ENCODE measurements around the gene GABRB2. TPM values are rescaled to one million over a fixed set of nuclear protein-coding genes. Genes with fewer than 3 reads are reported as not detected.

Gene GABRB2
- total RNA-seq, 1 donor from 2014 or later, result not detected

- no peak for TF ChIP-seq CTCF (IDR thresholded peaks at IDR 0.05; ENCODE audit: partially characterized antibody, unreplicated experiment)
- Mint-ChIP-seq H3K4me1 (ENCODE audit: low read depth, unreplicated experiment) (peaks cover 2% of the 10 kb centered on the region), H3K9me3 (ENCODE audit: unreplicated experiment) (no peaks in the 10 kb centered on the region), H3K27ac (ENCODE audit: unreplicated experiment) (no peak overlapping the region), H3K27me3 (ENCODE audit: unreplicated experiment) (no peaks in the 10 kb centered on the region), H3K36me3 (ENCODE audit: unreplicated experiment) (peaks cover 5% of the 10 kb centered on the region), H3K4me3 (ENCODE audit: unreplicated experiment) (no peak overlapping the region)
- no peak for DNase-seq
Observed at GRCh38 chr5:161283296-161283695, 263.2 kb downstream of the GABRB2 start.

GRCh38 chr5:161278739-161279660 is 267.5 kb downstream of the GABRB2 start:
- TF ChIP-seq CTCF (IDR thresholded peaks at IDR 0.05; ENCODE audit: partially characterized antibody, unreplicated experiment), result no peak
- no peaks in the 10 kb centered on the region for H3K4me1 Mint-ChIP-seq (ENCODE audit: low read depth, unreplicated experiment)
- no peak overlapping the region for H3K4me3 Mint-ChIP-seq (ENCODE audit: unreplicated experiment)
- H3K36me3 Mint-ChIP-seq (ENCODE audit: unreplicated experiment), result peaks cover 5% of the 10 kb centered on the region
- H3K27me3 Mint-ChIP-seq (ENCODE audit: unreplicated experiment), result no peaks in the 10 kb centered on the region
- no peak overlapping the region for H3K27ac Mint-ChIP-seq (ENCODE audit: unreplicated experiment)
- DNase-seq, result no peak
- no peaks in the 10 kb centered on the region for H3K9me3 Mint-ChIP-seq (ENCODE audit: unreplicated experiment)

- peaks cover 4% of the 10 kb centered on the region for H3K36me3 Mint-ChIP-seq (ENCODE audit: unreplicated experiment)
- no peaks in the 10 kb centered on the region for H3K27me3 Mint-ChIP-seq (ENCODE audit: unreplicated experiment)
Observed at GRCh38 chr5:161277011-161277410, 269.5 kb downstream of the GABRB2 start.

GRCh38 chr5:161274951-161275350 is 271.6 kb downstream of the GABRB2 start:
- Mint-ChIP-seq H3K4me3 (ENCODE audit: unreplicated experiment) (no peak overlapping the region), H3K27ac (ENCODE audit: unreplicated experiment) (no peak overlapping the region), H3K9me3 (ENCODE audit: unreplicated experiment) (no peaks in the 10 kb centered on the region), H3K4me1 (ENCODE audit: low read depth, unreplicated experiment) (no peaks in the 10 kb centered on the region), H3K27me3 (ENCODE audit: unreplicated experiment) (no peaks in the 10 kb centered on the region), H3K36me3 (ENCODE audit: unreplicated experiment) (no peaks in the 10 kb centered on the region)
- DNase-seq, result no peak
- TF ChIP-seq CTCF (IDR thresholded peaks at IDR 0.05; ENCODE audit: partially characterized antibody, unreplicated experiment), result no peak

More at GRCh38 chr5:161277011-161277410, 269.5 kb downstream of the GABRB2 start:
- no peak for DNase-seq
- Mint-ChIP-seq H3K4me3 (ENCODE audit: unreplicated experiment) (no peak overlapping the region), H3K27ac (ENCODE audit: unreplicated experiment) (no peak overlapping the region), H3K4me1 (ENCODE audit: low read depth, unreplicated experiment) (no peaks in the 10 kb centered on the region), H3K9me3 (ENCODE audit: unreplicated experiment) (no peaks in the 10 kb centered on the region)
- TF ChIP-seq CTCF (IDR thresholded peaks at IDR 0.05; ENCODE audit: partially characterized antibody, unreplicated experiment), result no peak

GRCh38 chr5:161273410-161273809 is 273.1 kb downstream of the GABRB2 start:
- no peak for TF ChIP-seq CTCF (IDR thresholded peaks at IDR 0.05; ENCODE audit: partially characterized antibody, unreplicated experiment)
- no peaks in the 10 kb centered on the region for H3K36me3 Mint-ChIP-seq (ENCODE audit: unreplicated experiment)
- H3K4me3 Mint-ChIP-seq (ENCODE audit: unreplicated experiment), result no peak overlapping the region
- no peaks in the 10 kb centered on the region for H3K4me1 Mint-ChIP-seq (ENCODE audit: low read depth, unreplicated experiment)
- no peaks in the 10 kb centered on the region for H3K27me3 Mint-ChIP-seq (ENCODE audit: unreplicated experiment)
- no peaks in the 10 kb centered on the region for H3K9me3 Mint-ChIP-seq (ENCODE audit: unreplicated experiment)
- no peak for DNase-seq
- H3K27ac Mint-ChIP-seq (ENCODE audit: unreplicated experiment), result no peak overlapping the region
